ENCODE data around the gene IL36A.

GRCh38 chr2:113041871-113042270, 36.6 kb downstream of the IL36A start:
- no peak for TF ChIP-seq CTCF (IDR thresholded peaks at IDR 0.05)
- TF ChIP-seq POLR2A (IDR thresholded peaks at IDR 0.05), result no peak
